BJ (cell line): ENCODE results near the gene GCNT2. TPM values are rescaled to one million over a fixed set of nuclear protein-coding genes. Genes with fewer than 3 reads are reported as not detected.
"Not testable (repeated sequence)": the region's sequence is repeated elsewhere in the genome, so short reads cannot be mapped to it uniquely, and the experiment has no call there.

Experiments
- CTCF ChIA-PET: fragments of 350-600 bp; formaldehyde crosslinking; extraction: SDS; loops from one replicate; lab custom pipeline; 2021; ENCODE audit warnings: antibody characterized with exemption, inconsistent platforms; lab: Yijun Ruan, JAX
- POLR2A ChIA-PET: fragments of 300-600 bp; sonication (Branson Sonifier 250); formaldehyde crosslinking; extraction: SDS; loops from one replicate; lab custom pipeline; 2021; ENCODE audit warnings: antibody characterized with exemption; lab: Charles Lee
- DNase-seq: peaks from one replicate; pipeline ENCODE4 v3.0.0-alpha.2; 2011; ENCODE audit warnings: low read depth
- H3K27me3 ChIP-seq: 2 replicates; pipeline ENCODE4 v1.6.0; 2011; ENCODE audit warnings: low read length; ENCODE audit not compliant: control insufficient read depth, insufficient read depth
- H3K36me3 ChIP-seq: 2 replicates; pipeline ENCODE4 v1.5.1; 2011; ENCODE audit warnings: low read length; ENCODE audit not compliant: control insufficient read depth, insufficient read depth
- H3K4me3 ChIP-seq: 2 replicates; pipeline ENCODE4 v1.5.1; 2011; ENCODE audit warnings: low read depth, mild to moderate bottlenecking, control low read depth, low read length
- CTCF ChIP-seq: IDR thresholded peaks from 2 replicates; pipeline ENCODE4 v1.5.1; 2011; ENCODE audit warnings: low read depth, mild to moderate bottlenecking, control low read depth, inconsistent platforms, low read length, moderate library complexity; ENCODE audit not compliant: insufficient read depth
- polyA plus RNA-seq: library from polyadenylated mRNA; depleted of rRNA; stranded (reverse); fragments of >200 nt; gene quantifications from 2 replicates; pipeline ENCODE4 v1.2.3, GENCODE V29; 2011

The GCNT2 gene
- polyA plus RNA-seq, 1 experiment, result 0.04 TPM

- H3K4me3 ChIP-seq, result no peak overlapping the region
- no peaks in the 10 kb centered on the region for H3K36me3 ChIP-seq
- ChIA-PET CTCF (interaction anchor here (0.6 to 6.7 kb wide), 4 partner anchors 15 to 1668 kb away, joined by 3 to 92 read pairs (median 4); no protein-coding TSS in a partner anchor), POLR2A (interaction anchor here (0.5 kb wide), 1 partner anchor 41 kb away, joined by 3 read pairs; no protein-coding TSS in a partner anchor)
- DNase-seq, result no peak
- no peaks in the 10 kb centered on the region for H3K27me3 ChIP-seq
- no peak for TF ChIP-seq CTCF
Observed at GRCh38 chr6:10481101-10481500, 40.0 kb upstream of the GCNT2 start.

GRCh38 chr6:10482636-10483257, 38.4 kb upstream of the GCNT2 start:
- ChIA-PET CTCF (interaction anchor here (1.0 to 6.7 kb wide), 2 partner anchors 15 to 319 kb away, joined by 3 to 92 read pairs; no protein-coding TSS in a partner anchor), POLR2A (no interaction called here)
- no peak for DNase-seq

GRCh38 chr6:10484912-10485311, 36.2 kb upstream of the GCNT2 start:
- TF ChIP-seq CTCF, result no peak
- no peak for DNase-seq
- ChIA-PET POLR2A (no interaction called here), CTCF (interaction anchor here (1.4 kb wide), 1 partner anchor 13 kb away, joined by 5 read pairs; no protein-coding TSS in a partner anchor)
- H3K4me3 ChIP-seq, result no peak overlapping the region
- no peaks in the 10 kb centered on the region; the same call in 1 of the 2 replicates for H3K27me3 ChIP-seq
- no peaks in the 10 kb centered on the region for H3K36me3 ChIP-seq

More at GRCh38 chr6:10482636-10483257, 38.4 kb upstream of the GCNT2 start:
- H3K4me3 ChIP-seq, result no peak overlapping the region
- no peaks in the 10 kb centered on the region; the same call in 1 of the 2 replicates for H3K27me3 ChIP-seq
- no peaks in the 10 kb centered on the region for H3K36me3 ChIP-seq
- no peak for TF ChIP-seq CTCF

- no peak overlapping the region for H3K4me3 ChIP-seq
- H3K27me3 ChIP-seq, result no peaks in the 10 kb centered on the region; the same call in 1 of the 2 replicates
- no peak for DNase-seq
- ChIA-PET CTCF (interaction anchor here (1.4 kb wide), 1 partner anchor 14 kb away, joined by 5 read pairs; no protein-coding TSS in a partner anchor), POLR2A (no interaction called here)
- no peak for TF ChIP-seq CTCF
- H3K36me3 ChIP-seq, result no peaks in the 10 kb centered on the region
Observed at GRCh38 chr6:10485406-10485805, 35.7 kb upstream of the GCNT2 start.

- no peak for DNase-seq
- TF ChIP-seq CTCF, result no peak
- CTCF ChIA-PET, result interaction anchor here (1.4 kb wide), 1 partner anchor 8 kb away, joined by 11 read pairs; no protein-coding TSS in a partner anchor
- POLR2A ChIA-PET, result no interaction called here
- H3K4me3 ChIP-seq, result no peak overlapping the region
- no peaks in the 10 kb centered on the region; the same call in 1 of the 2 replicates for H3K27me3 ChIP-seq
- no peaks in the 10 kb centered on the region for H3K36me3 ChIP-seq
Observed at GRCh38 chr6:10486215-10486614, 34.9 kb upstream of the GCNT2 start.

GRCh38 chr6:10486944-10487588, 34.1 kb upstream of the GCNT2 start:
- CTCF ChIA-PET, result interaction anchor here (1.4 kb wide), 1 partner anchor 9 kb away, joined by 11 read pairs; no protein-coding TSS in a partner anchor
- H3K27me3 ChIP-seq, POLR2A ChIA-PET, H3K4me3 ChIP-seq, H3K36me3 ChIP-seq, DNase-seq: not testable (repeated sequence)
